ENCODE data around the gene TMEM255A. TPM values are rescaled to one million over a fixed set of nuclear protein-coding genes. Genes with fewer than 3 reads are reported as not detected.
A peak's percentile ranks its signal among the peaks of the same experiment; 100 is the strongest.

TMEM255A gene
- total RNA-seq, 2 donors from 2014 or later: not detected

DNA sequence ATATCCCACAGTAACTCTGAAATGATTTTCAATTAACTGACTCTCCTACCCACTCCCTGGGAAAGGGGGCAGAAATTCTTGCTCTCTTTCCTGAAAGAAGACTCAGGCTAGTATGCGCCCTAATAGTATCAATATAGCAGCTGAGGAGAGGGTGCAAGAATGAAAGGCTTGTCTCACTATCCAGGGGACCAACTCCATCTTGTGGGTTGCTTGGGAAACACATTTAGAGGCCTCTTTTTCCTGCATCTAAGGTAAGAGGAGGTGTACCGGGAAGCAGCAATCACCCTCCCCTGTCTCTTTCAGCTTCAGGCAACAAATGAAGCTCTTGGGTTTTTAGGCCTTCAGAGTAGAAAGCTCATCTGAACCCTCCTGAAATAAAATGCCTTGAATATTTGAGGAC, 11.3 kb downstream of the TMEM255A start:
- Mint-ChIP-seq H3K9me3 (no peaks in the 10 kb centered on the region), H3K27me3 (no peaks in the 10 kb centered on the region), H3K27ac (no peak overlapping the region), H3K36me3 (no peaks in the 10 kb centered on the region), H3K4me1 (ENCODE audit: low read depth in 2 of 2) (peaks cover 19 to 21% of the 10 kb centered on the region in 2 donors), H3K4me3 (no peak overlapping the region)
- DNase-seq (ENCODE audit: low spot score) (no peak), ATAC-seq (no peak)

DNA sequence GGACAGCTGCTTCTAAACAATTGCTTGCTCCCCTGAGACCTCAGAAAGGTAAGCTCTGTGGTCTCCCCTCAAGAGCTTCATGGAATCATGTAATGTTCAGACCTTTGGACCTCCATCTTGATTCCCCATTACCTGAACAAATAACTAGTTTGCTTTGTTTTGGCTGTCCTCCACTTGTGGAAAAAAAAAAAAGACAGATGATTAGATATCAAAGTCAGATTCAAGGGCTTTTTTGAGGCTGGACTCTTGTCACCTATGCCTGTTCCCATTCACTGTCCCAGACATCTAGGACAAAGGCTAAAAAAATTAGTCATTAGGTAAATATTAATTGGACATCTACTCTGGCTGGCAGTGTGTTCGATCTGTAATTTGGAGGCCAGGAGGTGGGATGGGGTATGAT, 13.3 kb downstream of the TMEM255A start:
- Mint-ChIP-seq H3K27ac (no peak overlapping the region), H3K4me3 (no peak overlapping the region), H3K4me1 (ENCODE audit: low read depth in 2 of 2) (peaks cover 19 to 20% of the 10 kb centered on the region in 2 donors), H3K9me3 (no peaks in the 10 kb centered on the region), H3K27me3 (no peaks in the 10 kb centered on the region), H3K36me3 (no peaks in the 10 kb centered on the region)
- ATAC-seq (no peak), DNase-seq (ENCODE audit: low spot score) (no peak)

DNA sequence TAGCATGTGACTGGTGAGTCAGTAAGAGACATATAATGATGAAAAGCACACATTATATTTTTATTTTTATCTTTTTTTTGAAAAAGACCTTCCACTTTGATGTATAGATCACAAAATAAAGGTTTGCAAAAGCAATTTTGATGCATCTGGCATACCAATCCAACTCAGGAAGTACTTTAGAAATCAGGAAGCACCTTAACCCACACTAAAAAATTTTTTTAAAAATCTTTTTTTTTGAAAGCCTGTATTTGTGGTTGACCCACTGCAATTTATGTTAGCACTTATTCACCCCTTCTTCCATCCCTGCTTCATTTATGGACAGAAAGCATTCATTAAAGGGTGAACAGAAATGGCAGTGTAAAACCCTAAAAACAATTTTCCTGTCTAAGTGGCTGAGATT, 16.6 kb downstream of the TMEM255A start:
- no peaks in the 10 kb centered on the region for H3K36me3 Mint-ChIP-seq
- peaks cover 5% of the 10 kb centered on the region in 2 donors for H3K4me1 Mint-ChIP-seq (ENCODE audit: low read depth in 2 of 2)
- no peak overlapping the region for H3K27ac Mint-ChIP-seq
- no peaks in the 10 kb centered on the region for H3K27me3 Mint-ChIP-seq
- no peak overlapping the region for H3K4me3 Mint-ChIP-seq
- H3K9me3 Mint-ChIP-seq: no peaks in the 10 kb centered on the region
- ATAC-seq (no peak), DNase-seq (ENCODE audit: low spot score) (no peak)

DNA sequence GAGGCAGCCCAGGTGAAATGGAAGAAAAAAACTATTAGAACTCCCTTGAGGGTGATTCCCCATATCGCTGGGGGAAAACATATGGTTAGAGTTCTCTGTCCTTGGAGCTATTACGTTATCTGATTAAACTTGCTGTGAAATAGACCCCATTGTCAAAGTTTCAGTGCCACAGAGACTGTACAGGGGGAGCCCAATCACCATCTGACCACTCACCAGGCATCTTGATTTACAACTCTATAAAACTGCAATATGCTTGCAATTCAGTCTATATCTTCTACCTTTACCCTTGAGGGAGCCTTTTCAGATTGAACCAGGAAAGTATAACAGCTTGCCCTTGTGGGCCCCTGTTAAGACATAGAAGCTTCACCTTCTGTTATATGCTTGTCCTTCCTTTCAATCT, 18.2 kb downstream of the TMEM255A start:
- no peak for DNase-seq (ENCODE audit: low spot score)
- Mint-ChIP-seq H3K36me3 (no peaks in the 10 kb centered on the region), H3K9me3 (no peaks in the 10 kb centered on the region), H3K27ac (no peak overlapping the region), H3K4me1 (ENCODE audit: low read depth in 2 of 2) (peaks cover 5% of the 10 kb centered on the region in 2 donors), H3K4me3 (no peak overlapping the region), H3K27me3 (no peaks in the 10 kb centered on the region)
- no peak for ATAC-seq

DNA sequence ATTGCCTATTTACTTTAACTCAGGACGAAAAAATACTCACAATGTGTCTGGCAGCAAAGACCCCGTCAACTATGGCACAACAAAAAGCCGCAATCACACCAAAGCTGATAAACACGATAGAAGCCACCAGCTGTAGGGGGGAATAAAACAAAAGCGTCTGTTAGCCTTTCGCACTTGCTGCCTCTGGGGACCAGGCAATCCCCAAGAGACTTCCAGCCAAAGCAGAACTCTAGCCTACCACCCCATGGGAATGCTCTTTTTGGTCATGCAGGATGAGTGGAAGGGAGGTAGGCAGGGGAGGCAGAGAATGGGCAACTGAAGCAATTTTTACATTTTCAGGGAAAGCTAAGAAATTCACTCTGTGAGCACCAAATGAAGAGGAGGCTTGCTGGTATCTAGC, 20.1 kb downstream of the TMEM255A start:
- Mint-ChIP-seq H3K9me3 (no peaks in the 10 kb centered on the region), H3K4me1 (ENCODE audit: low read depth in 2 of 2) (peaks cover 5 to 12% of the 10 kb centered on the region in 2 donors), H3K36me3 (no peaks in the 10 kb centered on the region), H3K27ac (no peak overlapping the region), H3K4me3 (no peak overlapping the region), H3K27me3 (no peaks in the 10 kb centered on the region)
- no peak for DNase-seq (ENCODE audit: low spot score)
- ATAC-seq: no peak

DNA sequence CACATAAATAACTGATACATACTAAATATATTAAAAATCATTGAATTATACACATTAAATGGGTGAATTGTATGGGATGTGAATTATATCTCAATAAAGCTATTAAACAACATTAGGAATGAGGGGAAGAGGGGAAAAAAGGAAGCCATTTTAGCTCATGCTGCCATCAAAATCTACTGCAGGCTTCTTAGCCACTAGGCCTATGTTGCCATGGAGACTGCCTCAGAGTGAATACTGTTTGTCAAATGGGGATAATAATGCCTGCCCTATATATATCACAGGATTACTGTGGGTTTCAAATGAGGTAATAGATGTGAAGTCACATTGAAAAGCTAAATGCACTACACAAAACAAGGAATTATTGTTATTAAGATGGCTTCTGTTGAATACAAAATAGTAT, 21.2 kb downstream of the TMEM255A start:
- Mint-ChIP-seq H3K9me3 (no peaks in the 10 kb centered on the region), H3K4me1 (ENCODE audit: low read depth in 2 of 2) (peaks cover 4 to 12% of the 10 kb centered on the region in 2 donors), H3K4me3 (no peak overlapping the region), H3K27ac (no peak overlapping the region), H3K27me3 (peaks cover 0 to 4% of the 10 kb centered on the region in 2 donors), H3K36me3 (no peaks in the 10 kb centered on the region)
- ATAC-seq: no peak
- no peak for DNase-seq (ENCODE audit: low spot score)

DNA sequence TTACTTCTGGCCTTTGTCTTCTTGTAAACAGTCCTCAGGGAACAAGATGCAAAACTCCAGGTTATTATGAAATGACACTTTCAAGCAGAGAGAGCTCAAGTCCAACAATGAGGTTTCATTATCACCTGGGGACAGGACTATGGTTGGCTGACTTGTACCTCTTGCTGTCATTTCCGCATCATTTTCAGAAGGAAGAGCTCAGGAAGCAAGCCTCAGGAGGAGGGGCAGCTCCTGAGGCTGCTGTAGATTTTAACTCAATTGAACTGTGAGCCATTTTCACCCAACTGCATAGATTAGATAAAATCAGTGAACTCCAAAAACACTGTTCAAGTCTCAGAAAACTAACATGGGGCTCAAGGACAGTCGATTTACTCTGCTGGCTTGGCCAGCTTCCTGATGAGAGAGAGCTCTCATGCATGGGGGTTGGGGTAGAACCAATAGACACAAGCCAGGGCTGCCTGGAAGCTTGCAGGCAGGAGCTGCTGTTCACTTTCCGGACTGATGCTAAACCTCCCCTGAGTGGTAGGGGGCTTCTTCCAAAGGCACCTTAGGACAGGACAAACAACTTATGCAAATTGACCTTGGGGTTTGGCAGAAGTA, 23.6 kb downstream of the TMEM255A start:
- H3K27me3 Mint-ChIP-seq: peaks cover 0 to 18% of the 10 kb centered on the region in 2 donors
- no peaks in the 10 kb centered on the region for H3K9me3 Mint-ChIP-seq
- peaks cover 5 to 16% of the 10 kb centered on the region in 2 donors for H3K4me1 Mint-ChIP-seq (ENCODE audit: low read depth in 2 of 2)
- ATAC-seq (peak in 1 of 2 donors; percentile 11), DNase-seq (ENCODE audit: low spot score) (no peak)
- H3K36me3 Mint-ChIP-seq: no peaks in the 10 kb centered on the region
- H3K27ac Mint-ChIP-seq: peak overlapping the region in 1 of 2 donors; percentile 53
- H3K4me3 Mint-ChIP-seq: no peak overlapping the region

DNA sequence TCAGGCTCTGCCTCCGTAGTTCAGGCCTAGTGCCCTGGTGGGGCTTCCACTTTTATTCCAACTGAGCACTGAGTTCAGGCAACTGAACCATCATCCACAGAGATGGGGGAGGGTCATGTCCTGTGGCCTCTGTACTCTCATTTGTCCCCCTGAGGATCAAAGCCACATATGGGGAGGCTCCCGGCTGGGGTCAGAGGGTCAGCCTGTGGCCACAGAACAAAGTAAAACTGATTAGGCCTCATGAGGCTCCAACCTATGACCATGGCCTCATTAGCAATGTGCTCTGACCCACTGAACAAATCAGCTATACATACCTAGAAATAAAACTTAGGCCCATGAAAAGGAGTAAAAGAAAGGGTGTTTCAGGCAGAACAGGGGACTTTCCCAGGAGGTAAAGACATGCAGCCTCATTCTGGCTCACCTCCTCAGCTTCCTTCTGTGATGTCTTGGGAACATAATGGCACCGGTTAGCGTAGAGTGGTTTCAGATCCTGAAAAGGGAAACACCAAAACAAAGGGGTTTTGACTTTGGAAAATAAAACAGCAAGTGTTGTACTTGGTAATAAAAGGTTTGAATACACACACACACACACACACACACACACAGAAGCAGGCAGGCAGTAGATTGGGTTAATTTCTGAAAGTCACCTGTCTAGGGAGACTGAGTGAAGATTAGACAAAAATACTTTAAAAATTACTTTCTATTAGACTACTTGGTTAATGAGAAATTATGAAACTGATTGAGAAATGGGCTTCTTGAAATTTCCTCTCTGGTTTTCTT, 24.3 kb downstream of the TMEM255A start:
- peaks cover 5 to 16% of the 10 kb centered on the region in 2 donors for H3K4me1 Mint-ChIP-seq (ENCODE audit: low read depth in 2 of 2)
- DNase-seq (ENCODE audit: low spot score) (no peak), ATAC-seq (peak in 1 of 2 donors; percentile 34)
- H3K4me3 Mint-ChIP-seq: no peak overlapping the region
- peak overlapping the region in 1 of 2 donors; percentile 53 for H3K27ac Mint-ChIP-seq
- H3K36me3 Mint-ChIP-seq: no peaks in the 10 kb centered on the region
- H3K9me3 Mint-ChIP-seq: no peaks in the 10 kb centered on the region
- peaks cover 0 to 18% of the 10 kb centered on the region in 2 donors for H3K27me3 Mint-ChIP-seq

DNA sequence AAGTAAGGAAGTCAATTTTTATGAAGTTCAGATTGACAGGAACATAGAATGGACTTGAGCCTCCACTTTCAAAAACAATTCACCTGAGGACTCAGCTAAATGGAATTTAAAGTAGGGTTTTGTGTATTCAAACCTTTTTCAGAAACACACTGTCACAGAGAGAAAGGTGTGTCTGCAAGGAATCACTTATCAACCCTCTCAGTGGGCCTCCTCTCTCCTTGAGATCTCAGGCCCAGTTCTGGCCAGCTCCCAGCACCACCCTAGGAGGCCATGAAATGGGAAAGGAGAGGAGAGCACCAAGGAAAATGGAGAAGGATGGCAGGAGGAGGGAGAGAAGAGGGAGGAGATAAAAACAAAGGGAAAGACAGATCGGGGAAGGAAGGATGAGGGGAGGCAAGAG, 28.6 kb downstream of the TMEM255A start:
- no peak overlapping the region for H3K27ac Mint-ChIP-seq
- no peak for ATAC-seq
- no peak overlapping the region for H3K4me3 Mint-ChIP-seq

DNA sequence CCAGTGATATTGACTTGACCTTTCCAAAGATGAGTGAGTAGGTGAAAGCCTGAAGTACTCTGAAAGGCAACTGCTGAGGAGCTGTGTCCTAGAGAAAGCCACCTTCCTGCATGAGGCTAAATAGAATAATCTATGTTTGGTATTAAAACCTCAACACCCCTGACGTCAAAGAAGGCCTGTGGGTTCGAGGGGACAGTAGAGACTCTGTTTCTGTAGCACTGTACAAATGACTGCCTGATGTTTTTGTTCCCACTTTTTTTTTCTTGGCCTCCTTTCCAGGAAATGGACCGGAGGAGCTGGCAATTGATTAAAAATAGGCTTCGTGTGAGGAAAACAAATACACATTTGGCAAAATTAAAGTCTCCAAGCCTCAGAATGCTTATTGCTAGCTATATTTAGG, 29.5 kb downstream of the TMEM255A start:
- Mint-ChIP-seq H3K4me1 (ENCODE audit: low read depth in 2 of 2) (peaks cover 5 to 10% of the 10 kb centered on the region in 2 donors), H3K27ac (no peak overlapping the region), H3K9me3 (no peaks in the 10 kb centered on the region), H3K36me3 (no peaks in the 10 kb centered on the region), H3K4me3 (no peak overlapping the region), H3K27me3 (peaks cover 0 to 23% of the 10 kb centered on the region in 2 donors)
- ATAC-seq (no peak), DNase-seq (ENCODE audit: low spot score) (no peak)

More for the DNA sequence above, 28.6 kb downstream of the TMEM255A start:
- Mint-ChIP-seq H3K27me3 (peaks cover 0 to 23% of the 10 kb centered on the region in 2 donors), H3K4me1 (ENCODE audit: low read depth in 2 of 2) (peaks cover 5 to 16% of the 10 kb centered on the region in 2 donors), H3K36me3 (no peaks in the 10 kb centered on the region), H3K9me3 (no peaks in the 10 kb centered on the region)
- DNase-seq (ENCODE audit: low spot score): no peak

DNA sequence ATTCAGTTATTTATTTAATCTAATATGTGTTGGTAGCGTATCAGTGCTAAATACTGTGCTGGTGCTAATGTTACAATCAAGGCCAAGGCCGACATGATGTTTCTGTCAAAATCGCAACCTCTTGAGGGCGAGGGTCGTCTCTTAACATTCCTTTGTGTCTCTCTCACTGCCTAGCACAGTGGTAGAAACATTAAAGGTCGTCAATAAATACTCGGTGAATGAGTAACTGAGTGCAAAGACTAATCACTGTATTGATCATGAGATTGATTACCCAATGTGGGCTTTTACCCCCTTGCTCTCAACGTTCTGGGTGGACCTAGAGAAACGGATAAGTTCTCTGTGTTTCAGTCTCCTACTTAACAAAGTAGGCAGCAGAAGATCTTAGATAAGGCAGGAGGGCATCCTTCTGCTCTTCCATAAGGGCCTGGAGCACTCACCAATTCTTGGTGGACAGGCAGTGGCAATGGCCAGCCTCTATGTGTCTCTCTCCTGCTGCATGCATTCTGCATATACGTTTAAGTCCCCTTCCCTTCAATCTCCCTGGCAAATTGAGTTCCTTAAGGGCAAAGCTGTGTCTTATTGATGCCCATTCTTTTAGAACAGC, 30.1 kb downstream of the TMEM255A start:
- Mint-ChIP-seq H3K9me3 (no peaks in the 10 kb centered on the region), H3K4me3 (no peak overlapping the region), H3K27me3 (peaks cover 0 to 23% of the 10 kb centered on the region in 2 donors), H3K4me1 (ENCODE audit: low read depth in 2 of 2) (peaks cover 5 to 9% of the 10 kb centered on the region in 2 donors), H3K36me3 (no peaks in the 10 kb centered on the region), H3K27ac (no peak overlapping the region)
- DNase-seq (ENCODE audit: low spot score): no peak
- ATAC-seq: no peak

DNA sequence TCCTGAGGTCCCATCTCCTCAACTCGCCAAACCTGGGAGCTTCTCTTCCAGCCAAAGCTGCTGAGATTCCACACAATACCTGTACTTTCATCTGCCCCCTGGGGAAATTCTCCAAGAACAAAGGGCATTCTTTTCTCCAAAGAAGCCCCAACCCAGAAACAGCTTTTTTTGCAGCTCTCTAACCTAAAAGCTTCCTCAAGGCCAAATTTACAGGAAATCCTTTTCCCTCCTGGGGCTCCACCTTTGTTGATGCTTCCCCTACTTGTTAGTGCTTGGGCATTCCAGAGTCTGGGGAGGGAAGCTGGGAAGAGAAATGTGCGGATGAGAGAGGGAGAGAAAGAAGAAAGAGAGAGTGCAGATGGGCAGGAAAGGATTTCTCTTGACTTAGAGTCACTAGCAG, 36.3 kb downstream of the TMEM255A start:
- Mint-ChIP-seq H3K4me1 (ENCODE audit: low read depth in 2 of 2) (peaks cover 0 to under 1% of the 10 kb centered on the region in 2 donors), H3K27me3 (peaks cover 0 to 3% of the 10 kb centered on the region in 2 donors), H3K36me3 (no peaks in the 10 kb centered on the region), H3K4me3 (no peak overlapping the region), H3K9me3 (no peaks in the 10 kb centered on the region), H3K27ac (no peak overlapping the region)
- ATAC-seq (no peak), DNase-seq (ENCODE audit: low spot score) (no peak)

DNA sequence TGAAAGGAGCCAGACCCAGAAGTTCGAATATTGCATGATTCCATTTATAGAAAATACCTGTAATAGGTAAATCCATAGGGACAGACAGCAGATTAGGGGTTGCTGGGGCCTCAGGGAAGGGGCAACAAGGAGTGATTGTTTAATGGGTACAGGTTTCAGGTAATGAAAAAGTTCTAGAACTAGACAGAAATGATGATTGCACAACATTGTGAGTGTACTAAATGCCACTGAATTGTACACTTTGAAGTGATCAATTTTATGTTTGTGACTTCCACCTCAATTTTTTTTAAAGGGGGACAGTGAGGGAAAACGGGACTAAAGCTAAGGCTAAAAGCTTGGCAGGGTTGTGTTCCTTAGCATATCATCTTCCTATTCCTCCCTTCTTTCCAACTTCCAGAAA, 37.1 kb downstream of the TMEM255A start:
- Mint-ChIP-seq H3K36me3 (no peaks in the 10 kb centered on the region), H3K9me3 (no peaks in the 10 kb centered on the region), H3K4me3 (no peak overlapping the region), H3K4me1 (ENCODE audit: low read depth in 2 of 2) (peaks cover 3 to 5% of the 10 kb centered on the region in 2 donors), H3K27ac (no peak overlapping the region), H3K27me3 (peaks cover 0 to 3% of the 10 kb centered on the region in 2 donors)
- DNase-seq (ENCODE audit: low spot score): no peak
- no peak for ATAC-seq

DNA sequence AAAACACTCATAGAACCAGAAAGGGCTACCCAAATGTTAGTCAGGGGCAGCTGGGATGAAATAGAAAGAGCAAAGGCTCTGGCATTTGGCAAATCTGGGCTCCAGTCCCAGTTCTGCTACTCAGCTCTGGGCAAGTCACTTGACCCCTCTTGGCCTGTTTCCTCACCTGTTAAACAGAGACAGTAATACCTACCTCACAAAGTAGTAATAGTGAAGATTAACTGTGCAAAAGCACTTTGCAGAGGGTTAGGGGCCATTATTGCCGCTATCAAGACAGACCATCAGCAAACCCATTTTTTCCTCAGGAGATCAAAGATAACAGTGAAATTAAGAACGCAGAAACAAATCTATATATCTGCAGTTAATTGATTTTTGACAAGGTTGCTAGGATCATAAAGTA, 40.0 kb downstream of the TMEM255A start:
- ATAC-seq: no peak
- H3K27me3 Mint-ChIP-seq: peaks cover 0 to 3% of the 10 kb centered on the region in 2 donors
- no peak overlapping the region for H3K27ac Mint-ChIP-seq
- H3K4me3 Mint-ChIP-seq: no peak overlapping the region
- no peaks in the 10 kb centered on the region for H3K36me3 Mint-ChIP-seq
- peaks cover 3 to 8% of the 10 kb centered on the region in 2 donors for H3K4me1 Mint-ChIP-seq (ENCODE audit: low read depth in 2 of 2)
- no peak for DNase-seq (ENCODE audit: low spot score)
- no peaks in the 10 kb centered on the region for H3K9me3 Mint-ChIP-seq
